ENCODE data around the gene VCL.
"Not testable (repeated sequence)": the region's sequence is repeated elsewhere in the genome, so short reads cannot be mapped to it uniquely, and the experiment has no call there.

Gene VCL

GRCh38 chr10:74006269-74006668 is 8.4 kb downstream of the VCL start:
- no peak for DNase-seq (ENCODE audit: low spot score)

GRCh38 chr10:74008212-74008731 is 10.4 kb downstream of the VCL start:
- DNase-seq (ENCODE audit: low spot score): peak; percentile 3

GRCh38 chr10:74011017-74011416 is 13.1 kb downstream of the VCL start:
- DNase-seq (ENCODE audit: low spot score): no peak

- DNase-seq (ENCODE audit: low spot score): peak; percentile 62
Observed at GRCh38 chr10:74011770-74012169, 13.9 kb downstream of the VCL start.

- DNase-seq (ENCODE audit: low spot score): no peak
Observed at GRCh38 chr10:74012480-74012879, 14.6 kb downstream of the VCL start.

- DNase-seq (ENCODE audit: low spot score): no peak
Observed at GRCh38 chr10:74013004-74013403, 15.1 kb downstream of the VCL start.

- DNase-seq (ENCODE audit: low spot score): not testable (repeated sequence)
Observed at GRCh38 chr10:74014574-74014973, 16.7 kb downstream of the VCL start.

- no peak for DNase-seq (ENCODE audit: low spot score)
Observed at GRCh38 chr10:74018241-74018640, 20.3 kb downstream of the VCL start.

GRCh38 chr10:74021248-74022055 is 23.5 kb downstream of the VCL start:
- DNase-seq (ENCODE audit: low spot score): peak; percentile 68

GRCh38 chr10:74022926-74023629 is 25.2 kb downstream of the VCL start:
- DNase-seq (ENCODE audit: low spot score): no peak

GRCh38 chr10:74024600-74024999 is 26.7 kb downstream of the VCL start:
- no peak for DNase-seq (ENCODE audit: low spot score)

- no peak for DNase-seq (ENCODE audit: low spot score)
Observed at GRCh38 chr10:74025380-74025978, 27.6 kb downstream of the VCL start.

- no peak for DNase-seq (ENCODE audit: low spot score)
Observed at GRCh38 chr10:74026428-74027015, 28.6 kb downstream of the VCL start.

GRCh38 chr10:74027702-74028101 is 29.8 kb downstream of the VCL start:
- no peak for DNase-seq (ENCODE audit: low spot score)

GRCh38 chr10:74029943-74030342 is 32.0 kb downstream of the VCL start:
- no peak for DNase-seq (ENCODE audit: low spot score)

GRCh38 chr10:74032208-74032607 is 34.3 kb downstream of the VCL start:
- peak; percentile 41 for DNase-seq (ENCODE audit: low spot score)

GRCh38 chr10:74032900-74033655 is 35.2 kb downstream of the VCL start:
- no peak for DNase-seq (ENCODE audit: low spot score)

- no peak for DNase-seq (ENCODE audit: low spot score)
Observed at GRCh38 chr10:74033702-74034101, 35.8 kb downstream of the VCL start.

GRCh38 chr10:74034301-74034700 is 36.4 kb downstream of the VCL start:
- no peak for DNase-seq (ENCODE audit: low spot score)

- DNase-seq (ENCODE audit: low spot score): no peak
Observed at GRCh38 chr10:74035303-74035702, 37.4 kb downstream of the VCL start.

GRCh38 chr10:74036474-74036873 is 38.6 kb downstream of the VCL start:
- no peak for DNase-seq (ENCODE audit: low spot score)
